Measurements from ENCODE around the gene PARD3. TPM values are rescaled to one million over a fixed set of nuclear protein-coding genes. Genes with fewer than 3 reads are reported as not detected.

Gene PARD3
- total RNA-seq, 2 donors from 2014 or later, result 36.1 to 48.5 TPM

DNA sequence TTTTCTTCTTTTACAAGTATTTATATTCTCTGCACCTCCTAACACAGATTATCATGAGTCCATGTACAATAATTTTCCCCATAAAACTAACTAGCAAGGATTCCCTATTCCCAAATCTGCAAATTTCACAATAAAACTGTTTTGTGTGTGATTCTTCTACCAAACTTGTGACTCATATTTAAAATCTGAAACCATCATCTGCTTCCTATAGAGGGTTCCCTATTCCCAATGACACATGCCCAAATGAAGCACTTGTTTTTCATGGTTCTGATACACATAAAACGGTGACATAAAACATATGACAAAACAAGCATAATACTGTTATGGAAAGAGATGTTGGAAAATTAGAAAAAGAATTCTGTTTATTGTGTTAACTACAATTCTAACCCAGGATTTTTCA lies 657.6 kb downstream of the PARD3 start:
- ATAC-seq, result no peak
- Histone ChIP-seq H3K4me3 (no peak overlapping the region), H3K9me3 (no peaks in the 10 kb centered on the region), H3K36me3 (replicated peaks in 1 of 2; ENCODE audit: insufficient read depth in 1 of 2, low read depth in 2 of 2) (no peaks in the 10 kb centered on the region), H3K27ac (no peak overlapping the region), H3K27me3 (no peaks in the 10 kb centered on the region), H3K4me1 (no peaks in the 10 kb centered on the region)
- no peak for DNase-seq
- WGBS, 2 donors, result 86 to 100% methylated on average over 1 of the region's 1 CpG
- TF ChIP-seq, protein P1, sequence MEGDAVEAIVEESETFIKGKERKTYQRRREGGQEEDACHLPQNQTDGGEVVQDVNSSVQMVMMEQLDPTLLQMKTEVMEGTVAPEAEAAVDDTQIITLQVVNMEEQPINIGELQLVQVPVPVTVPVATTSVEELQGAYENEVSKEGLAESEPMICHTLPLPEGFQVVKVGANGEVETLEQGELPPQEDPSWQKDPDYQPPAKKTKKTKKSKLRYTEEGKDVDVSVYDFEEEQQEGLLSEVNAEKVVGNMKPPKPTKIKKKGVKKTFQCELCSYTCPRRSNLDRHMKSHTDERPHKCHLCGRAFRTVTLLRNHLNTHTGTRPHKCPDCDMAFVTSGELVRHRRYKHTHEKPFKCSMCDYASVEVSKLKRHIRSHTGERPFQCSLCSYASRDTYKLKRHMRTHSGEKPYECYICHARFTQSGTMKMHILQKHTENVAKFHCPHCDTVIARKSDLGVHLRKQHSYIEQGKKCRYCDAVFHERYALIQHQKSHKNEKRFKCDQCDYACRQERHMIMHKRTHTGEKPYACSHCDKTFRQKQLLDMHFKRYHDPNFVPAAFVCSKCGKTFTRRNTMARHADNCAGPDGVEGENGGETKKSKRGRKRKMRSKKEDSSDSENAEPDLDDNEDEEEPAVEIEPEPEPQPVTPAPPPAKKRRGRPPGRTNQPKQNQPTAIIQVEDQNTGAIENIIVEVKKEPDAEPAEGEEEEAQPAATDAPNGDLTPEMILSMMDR (IDR thresholded peaks at IDR 0.05), result no peak
- TF ChIP-seq POLR2A (IDR thresholded peaks at IDR 0.05), result no peak
- intact Hi-C loops (cut with DNase I), result no loop called here

DNA sequence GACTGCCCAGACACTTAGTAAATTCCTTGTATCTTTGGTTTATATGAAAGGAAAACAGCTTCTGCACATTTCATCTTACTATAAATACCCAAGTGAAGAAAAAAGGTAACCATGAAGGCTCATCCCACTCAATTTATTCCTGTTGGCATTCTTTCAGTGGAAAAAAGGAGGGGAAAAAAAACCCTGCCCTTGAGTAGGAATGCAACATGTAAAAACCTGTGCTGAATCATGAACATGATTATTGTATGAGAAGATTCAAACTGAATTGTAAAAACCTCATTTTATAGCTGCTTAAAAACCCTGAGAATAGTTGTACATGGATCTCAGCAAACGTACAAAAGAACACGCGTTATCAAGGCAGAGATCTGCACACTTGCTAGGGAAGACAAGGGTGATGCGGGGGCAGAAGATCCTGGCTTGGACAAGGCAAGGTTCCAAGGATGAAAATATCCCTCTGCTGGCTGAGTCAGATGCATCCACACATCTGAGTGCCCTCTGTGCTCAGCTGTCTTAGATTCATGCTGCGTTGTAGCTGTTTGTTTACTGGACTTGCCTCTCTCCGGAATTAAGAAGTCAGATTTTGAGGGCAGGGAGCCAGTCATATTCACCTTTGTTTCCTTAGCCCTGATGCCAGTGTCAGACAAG lies 658.2 kb downstream of the PARD3 start:
- intact Hi-C loops (cut with DNase I), result no loop called here
- TF ChIP-seq POLR2A (IDR thresholded peaks at IDR 0.05), result no peak
- TF ChIP-seq, protein P1 (IDR thresholded peaks at IDR 0.05), result no peak
- Histone ChIP-seq H3K4me3 (no peak overlapping the region), H3K27ac (no peak overlapping the region), H3K27me3 (no peaks in the 10 kb centered on the region), H3K9me3 (no peaks in the 10 kb centered on the region), H3K36me3 (replicated peaks in 1 of 2; ENCODE audit: insufficient read depth in 1 of 2, low read depth in 2 of 2) (no peaks in the 10 kb centered on the region), H3K4me1 (no peaks in the 10 kb centered on the region)
- WGBS, 2 donors, result 78 to 82% methylated on average over 6 of the region's 6 CpGs
- ATAC-seq, result no peak
- DNase-seq, result no peak

DNA sequence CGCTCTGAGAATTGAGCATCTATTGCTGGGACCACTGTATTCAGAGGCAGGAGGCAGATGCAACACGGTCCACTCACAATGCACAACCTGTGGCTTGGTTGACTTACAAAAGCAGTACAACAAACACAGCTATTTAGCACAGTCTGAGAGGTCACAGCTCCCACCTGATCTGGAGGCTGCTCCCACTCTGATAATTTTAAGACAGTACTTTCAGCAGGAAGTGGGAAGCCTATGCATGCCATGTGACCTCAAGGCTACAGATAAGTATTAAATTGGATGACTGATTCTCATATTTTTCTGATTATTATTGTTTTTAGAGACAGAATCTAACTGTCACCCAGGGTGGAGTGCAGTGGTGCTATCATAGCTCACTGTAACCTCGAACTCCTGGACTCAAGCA lies 659.3 kb downstream of the PARD3 start:
- H3K27me3 ChIP-seq, result no peaks in the 10 kb centered on the region
- intact Hi-C loops (cut with DNase I), result no loop called here
- H3K36me3 ChIP-seq (replicated peaks in 1 of 2; ENCODE audit: insufficient read depth in 1 of 2, low read depth in 2 of 2), result no peaks in the 10 kb centered on the region
- H3K4me3 ChIP-seq, result no peak overlapping the region
- H3K4me1 ChIP-seq, result no peaks in the 10 kb centered on the region
- ATAC-seq, result no peak
- WGBS, 2 donors, result 81% methylated on average over 3 of the region's 3 CpGs
- no peak overlapping the region for H3K27ac ChIP-seq
- TF ChIP-seq, protein P1 (IDR thresholded peaks at IDR 0.05), result no peak
- TF ChIP-seq POLR2A (IDR thresholded peaks at IDR 0.05), result no peak
- DNase-seq, result no peak
- H3K9me3 ChIP-seq, result no peaks in the 10 kb centered on the region

DNA sequence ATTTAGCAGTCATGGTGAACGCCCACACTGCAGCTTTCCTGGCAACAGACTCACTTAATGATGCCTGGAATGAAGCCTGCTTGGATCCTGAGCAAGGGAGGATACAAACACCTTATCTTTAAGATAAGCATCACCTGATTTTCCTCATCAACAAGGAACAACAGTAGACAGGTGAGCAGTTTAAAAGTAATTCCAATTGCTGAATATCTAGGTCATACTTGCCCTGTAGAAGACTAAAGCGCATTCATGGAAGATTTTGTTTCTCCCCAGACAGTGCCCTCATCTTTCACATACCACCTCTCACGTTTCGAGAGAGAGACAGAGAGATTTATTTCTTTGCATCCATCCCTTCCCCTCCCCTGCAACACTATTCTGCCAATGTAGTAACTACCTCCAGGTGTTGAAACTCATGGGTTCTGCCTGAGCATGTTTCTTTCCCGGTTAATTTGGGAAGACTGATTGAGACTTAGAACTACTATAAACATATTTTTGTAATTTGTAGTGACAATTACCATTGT lies 660.7 kb downstream of the PARD3 start:
- no peaks in the 10 kb centered on the region for H3K27me3 ChIP-seq
- no peaks in the 10 kb centered on the region for H3K4me1 ChIP-seq
- intact Hi-C loops (cut with DNase I), result no loop called here
- WGBS, 2 donors, result 76 to 77% methylated on average over 5 of the region's 5 CpGs
- H3K4me3 ChIP-seq, result no peak overlapping the region
- no peak for DNase-seq
- no peaks in the 10 kb centered on the region for H3K9me3 ChIP-seq
- ATAC-seq, result no peak
- no peak overlapping the region for H3K27ac ChIP-seq
- no peak for TF ChIP-seq POLR2A (IDR thresholded peaks at IDR 0.05)
- H3K36me3 ChIP-seq (replicated peaks in 1 of 2; ENCODE audit: insufficient read depth in 1 of 2, low read depth in 2 of 2), result no peaks in the 10 kb centered on the region

DNA sequence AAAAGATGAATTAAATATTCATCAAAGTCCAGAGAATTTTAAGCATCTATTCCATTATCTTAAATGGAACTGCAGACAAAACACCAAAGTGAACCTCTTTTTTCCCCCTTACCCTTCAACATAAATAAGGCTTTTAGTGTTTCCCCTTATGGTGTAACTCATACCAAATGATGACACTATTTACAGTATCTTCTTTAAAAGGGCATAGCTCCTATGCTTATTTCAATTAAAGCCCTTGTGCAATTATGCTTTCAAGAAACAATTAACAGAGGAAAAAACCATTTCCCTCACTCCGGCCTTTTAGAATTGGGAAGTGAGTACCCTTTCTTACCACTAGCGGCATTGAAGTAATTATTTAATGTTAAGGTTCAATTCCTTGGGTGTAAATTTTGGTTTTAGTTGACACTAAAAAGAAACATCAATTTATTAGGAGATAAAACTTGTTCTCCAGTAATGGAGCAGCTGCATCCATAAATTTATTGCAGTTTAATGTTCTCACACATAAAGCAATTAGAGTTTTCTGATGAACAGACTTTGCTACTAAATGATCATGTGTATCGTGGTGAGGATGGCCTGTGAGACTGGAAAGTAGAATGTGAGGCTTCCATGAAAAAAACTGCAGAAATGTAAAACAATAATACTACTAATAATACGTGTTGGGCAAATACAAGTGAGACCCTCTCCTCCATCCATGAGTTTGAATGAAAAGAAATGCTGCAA lies 661.3 kb downstream of the PARD3 start:
- DNase-seq (no peak), ATAC-seq (no peak)
- H3K27me3 ChIP-seq, result no peaks in the 10 kb centered on the region
- intact Hi-C loops (cut with DNase I), result no loop called here
- WGBS, 2 donors, result 86 to 91% methylated on average over 4 of the region's 4 CpGs
- H3K36me3 ChIP-seq (replicated peaks in 1 of 2; ENCODE audit: insufficient read depth in 1 of 2, low read depth in 2 of 2), result no peaks in the 10 kb centered on the region
- no peaks in the 10 kb centered on the region for H3K9me3 ChIP-seq
- H3K27ac ChIP-seq, result no peak overlapping the region
- no peaks in the 10 kb centered on the region for H3K4me1 ChIP-seq
- TF ChIP-seq POLR2A (IDR thresholded peaks at IDR 0.05), result no peak
- TF ChIP-seq, protein P1 (IDR thresholded peaks at IDR 0.05), result no peak
- H3K4me3 ChIP-seq, result no peak overlapping the region
